Gastrocnemius medialis (tissue), 4 donors: ENCODE results near the gene CSGALNACT2. TPM values are rescaled to one million over a fixed set of nuclear protein-coding genes. Genes with fewer than 3 reads are reported as not detected.

ENCODE experiments used
- ATAC-seq, 2 donors: fragments of 150-250 bp; one replicate each; pipeline ENCODE4 v1.9.1; 2016
- DNase-seq, 2 donors: peaks; one replicate each; pipeline ENCODE4 v3.0.0-alpha.2; 2019
- H3K27ac ChIP-seq, 4 donors: fragments of 200-600 bp; sonication (generic); 1 replicate in 1 of 4; 2 replicates in 3 of 4; pipeline ENCODE4 v1.5.1; 2016 to 2018; ENCODE audit warnings: mild to moderate bottlenecking in 2 of 4, moderate library complexity in 1 of 4
- H3K27me3 ChIP-seq, 3 donors: fragments of 200-600 bp; sonication (generic) in 2 of 3; 1 replicate in 1 of 3; 2 replicates in 2 of 3; pipeline versions ENCODE4 v1.5.1 to v1.6.0; 2016 to 2019; ENCODE audit warnings: mild to moderate bottlenecking in 1 of 3, moderate library complexity in 1 of 3
- H3K36me3 ChIP-seq, 2 donors: fragments of 200-600 bp; sonication (generic) in 1 of 2; one replicate each; pipeline ENCODE4 v1.5.1; 2017 to 2018
- H3K4me1 ChIP-seq, 2 donors: fragments of 200-600 bp; sonication (generic) in 1 of 2; one replicate each; pipeline ENCODE4 v1.5.1; 2016 to 2017; ENCODE audit warnings: mild to moderate bottlenecking in 2 of 2
- H3K4me3 ChIP-seq, 4 donors: fragments of 200-600 bp; sonication (generic) in 3 of 4; 1 replicate in 1 of 4; 2 replicates in 3 of 4; pipeline ENCODE4 v1.5.1; 2016 to 2019; ENCODE audit warnings: mild to moderate bottlenecking in 2 of 4
- H3K9me3 ChIP-seq, 3 donors: fragments of 200-600 bp; sonication (generic) in 2 of 3; 1 replicate in 1 of 3; 2 replicates in 2 of 3; pipeline ENCODE4 v1.5.1; 2016 to 2019
- POLR2A ChIP-seq, 2 donors: fragments of 450-650 bp; IDR thresholded peaks; one replicate each; pipeline ENCODE4 v1.6.1; 2017; ENCODE audit warnings: antibody characterized with exemption in 2 of 2, mild to moderate bottlenecking in 2 of 2, moderate library complexity in 2 of 2
- in situ Hi-C, 4 donors: fragments of 200-750 bp; cut with MboI; loops; one replicate each; pipeline versions ENCODE4 v1.15.0 to v1.8.0; 2017; ENCODE audit warnings: low sequenced_read_pairs in 4 of 4
- intact Hi-C: fragments of 100-400 bp; cut with DNase I; formaldehyde crosslinking; loops from one replicate; pipeline ENCODE4 v1.15.1; 2023; ENCODE audit warnings: low total_unique reads
- total RNA-seq, 4 donors: library from RNA; depleted of rRNA; stranded (reverse); fragments of >200 nt; gene quantifications; one replicate each; pipeline versions ENCODE4 v1.1.0 to v1.2.3, GENCODE V29; 2016
- TF ChIP-seq, protein P1 (sequence below), 5 experiments: fragments of 450-650 bp in 3 of 5; fragments of 200-600 bp in 2 of 5; sonication (generic) in 2 of 5; IDR thresholded peaks in 4 of 5; conservative IDR thresholded peaks in 1 of 5; 1 replicate in 4 of 5; 2 replicates in 1 of 5; pipeline ENCODE4 v1.5.1; 2016 to 2019; ENCODE audit warnings: antibody characterized with exemption in 5 of 5, mild to moderate bottlenecking in 3 of 5, moderate library complexity in 3 of 5

CSGALNACT2 gene
- total RNA-seq, 4 donors from 2014 or later: 12.3 to 17.3 (median 14.1) TPM

DNA sequence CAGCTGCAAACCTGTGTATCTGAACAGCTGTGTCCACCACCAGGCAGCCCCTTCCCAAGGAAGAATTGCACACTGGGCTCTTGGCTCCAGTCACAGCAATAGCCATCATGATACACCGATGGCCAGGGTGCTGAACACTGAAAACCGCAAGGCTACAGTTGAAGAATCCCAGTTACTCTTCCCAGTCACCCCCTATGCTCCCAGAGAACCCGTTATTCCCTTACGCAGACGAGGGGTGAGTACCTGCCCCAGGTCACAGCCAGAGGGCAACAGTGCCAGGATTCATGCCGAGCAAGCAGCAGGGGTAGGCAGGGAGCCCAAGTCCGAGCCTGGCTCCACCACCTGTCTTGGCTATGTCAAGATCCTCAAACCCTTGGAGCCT lies 70.8 kb downstream of the CSGALNACT2 start:
- ATAC-seq (no peak), DNase-seq (peak in 1 of 2 donors; percentile 4)
- in situ Hi-C loops: no loop called here
- H3K9me3 ChIP-seq: no peaks in the 10 kb centered on the region
- no peaks in the 10 kb centered on the region for H3K27me3 ChIP-seq
- no peak overlapping the region for H3K4me3 ChIP-seq
- no peak overlapping the region for H3K27ac ChIP-seq
- TF ChIP-seq POLR2A (IDR thresholded peaks at IDR 0.05): no peak
- TF ChIP-seq, protein P1, sequence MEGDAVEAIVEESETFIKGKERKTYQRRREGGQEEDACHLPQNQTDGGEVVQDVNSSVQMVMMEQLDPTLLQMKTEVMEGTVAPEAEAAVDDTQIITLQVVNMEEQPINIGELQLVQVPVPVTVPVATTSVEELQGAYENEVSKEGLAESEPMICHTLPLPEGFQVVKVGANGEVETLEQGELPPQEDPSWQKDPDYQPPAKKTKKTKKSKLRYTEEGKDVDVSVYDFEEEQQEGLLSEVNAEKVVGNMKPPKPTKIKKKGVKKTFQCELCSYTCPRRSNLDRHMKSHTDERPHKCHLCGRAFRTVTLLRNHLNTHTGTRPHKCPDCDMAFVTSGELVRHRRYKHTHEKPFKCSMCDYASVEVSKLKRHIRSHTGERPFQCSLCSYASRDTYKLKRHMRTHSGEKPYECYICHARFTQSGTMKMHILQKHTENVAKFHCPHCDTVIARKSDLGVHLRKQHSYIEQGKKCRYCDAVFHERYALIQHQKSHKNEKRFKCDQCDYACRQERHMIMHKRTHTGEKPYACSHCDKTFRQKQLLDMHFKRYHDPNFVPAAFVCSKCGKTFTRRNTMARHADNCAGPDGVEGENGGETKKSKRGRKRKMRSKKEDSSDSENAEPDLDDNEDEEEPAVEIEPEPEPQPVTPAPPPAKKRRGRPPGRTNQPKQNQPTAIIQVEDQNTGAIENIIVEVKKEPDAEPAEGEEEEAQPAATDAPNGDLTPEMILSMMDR (IDR thresholded peaks at IDR 0.05 in 4 of 5, conservative IDR thresholded peaks at IDR 0.05 in 1 of 5): no peak
- intact Hi-C loops: no loop called here
- no peaks in the 10 kb centered on the region for H3K36me3 ChIP-seq
- H3K4me1 ChIP-seq: no peaks in the 10 kb centered on the region

DNA sequence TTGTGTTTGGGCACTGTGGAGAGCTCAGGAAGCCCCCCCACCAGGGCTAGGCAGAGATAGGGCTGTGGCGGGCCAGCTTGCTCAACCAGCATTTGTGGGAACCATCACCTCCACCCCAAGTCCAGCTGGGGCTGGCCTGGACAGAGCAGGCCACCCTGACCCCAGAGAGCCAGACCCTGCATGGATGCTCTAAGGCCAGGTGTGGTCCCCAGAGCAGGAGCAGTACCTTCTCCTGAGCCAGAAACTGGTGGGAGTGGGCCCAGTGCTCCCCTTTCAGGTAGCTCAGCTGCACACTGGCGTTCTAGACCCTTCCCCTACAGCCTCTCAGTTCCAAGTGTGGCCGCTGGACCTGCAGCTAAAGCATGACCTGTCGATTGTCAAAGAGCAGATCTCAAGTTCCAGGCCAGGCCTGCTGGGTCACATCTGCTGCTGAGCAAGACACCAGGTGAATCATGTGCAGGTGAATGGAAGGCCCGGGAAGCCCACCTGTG lies 71.5 kb downstream of the CSGALNACT2 start:
- in situ Hi-C loops (no loop called here), intact Hi-C loops (no loop called here)
- DNase-seq (peak in 1 of 2 donors; percentile 2), ATAC-seq (no peak)
- Histone ChIP-seq H3K27ac (no peak overlapping the region), H3K4me3 (no peak overlapping the region), H3K4me1 (no peaks in the 10 kb centered on the region), H3K9me3 (no peaks in the 10 kb centered on the region), H3K36me3 (no peaks in the 10 kb centered on the region), H3K27me3 (no peaks in the 10 kb centered on the region)
- TF ChIP-seq, protein P1 (IDR thresholded peaks at IDR 0.05 in 4 of 5, conservative IDR thresholded peaks at IDR 0.05 in 1 of 5): no peak
- TF ChIP-seq POLR2A (IDR thresholded peaks at IDR 0.05): no peak

DNA sequence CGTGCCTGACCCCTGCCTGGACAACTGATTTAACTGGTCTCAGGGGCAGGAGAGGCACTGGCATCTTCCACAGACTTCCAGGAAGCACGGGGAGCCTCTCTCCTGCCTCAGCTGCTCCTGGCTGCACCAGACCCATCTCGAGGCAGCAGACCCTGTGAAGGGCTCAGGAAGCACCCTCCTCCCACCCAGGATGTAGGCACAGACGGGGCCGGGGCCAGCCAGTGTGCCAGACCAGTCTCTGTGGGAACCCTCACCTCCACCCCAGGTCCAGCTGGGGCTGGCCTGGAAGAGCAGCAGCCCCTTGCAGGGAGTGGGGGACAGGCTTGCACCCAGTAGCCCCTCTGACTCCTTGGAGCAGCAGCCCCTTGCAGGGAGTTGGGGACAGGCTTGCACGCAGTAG lies 72.3 kb downstream of the CSGALNACT2 start:
- no peak overlapping the region for H3K4me3 ChIP-seq
- DNase-seq (no peak), ATAC-seq (no peak)
- H3K36me3 ChIP-seq: no peaks in the 10 kb centered on the region
- no peak overlapping the region for H3K27ac ChIP-seq
- in situ Hi-C loops (no loop called here), intact Hi-C loops (no loop called here)
- no peaks in the 10 kb centered on the region for H3K9me3 ChIP-seq
- no peaks in the 10 kb centered on the region for H3K27me3 ChIP-seq
- TF ChIP-seq POLR2A (IDR thresholded peaks at IDR 0.05): no peak
- TF ChIP-seq, protein P1 (IDR thresholded peaks at IDR 0.05 in 4 of 5, conservative IDR thresholded peaks at IDR 0.05 in 1 of 5): no peak
- no peaks in the 10 kb centered on the region for H3K4me1 ChIP-seq

DNA sequence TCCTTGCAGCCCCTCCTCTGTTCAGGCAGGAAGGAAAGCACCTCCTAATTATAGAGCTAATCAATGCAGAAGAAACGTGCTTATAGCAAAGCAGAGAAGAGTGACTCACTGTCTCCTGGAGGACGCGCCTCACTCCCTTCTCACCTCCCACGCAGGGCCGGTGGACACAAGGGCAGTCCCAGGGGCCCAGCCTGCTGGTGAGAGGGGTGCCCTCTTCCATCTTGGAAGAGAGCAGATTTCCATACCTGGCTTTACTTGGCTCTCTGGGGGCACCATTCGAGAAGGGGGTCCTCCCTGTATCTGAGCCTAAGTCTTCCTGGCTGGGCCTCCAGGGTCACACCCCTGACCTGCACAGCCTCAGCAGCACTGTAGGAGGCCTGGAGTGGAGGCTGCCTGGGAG lies 72.8 kb downstream of the CSGALNACT2 start:
- intact Hi-C loops (no loop called here), in situ Hi-C loops (no loop called here)
- DNase-seq (no peak), ATAC-seq (no peak)
- H3K27me3 ChIP-seq: no peaks in the 10 kb centered on the region
- H3K9me3 ChIP-seq: no peaks in the 10 kb centered on the region
- H3K4me1 ChIP-seq: no peaks in the 10 kb centered on the region
- no peaks in the 10 kb centered on the region for H3K36me3 ChIP-seq
- TF ChIP-seq POLR2A (IDR thresholded peaks at IDR 0.05): no peak
- TF ChIP-seq, protein P1 (IDR thresholded peaks at IDR 0.05 in 4 of 5, conservative IDR thresholded peaks at IDR 0.05 in 1 of 5): no peak
- H3K27ac ChIP-seq: no peak overlapping the region
- H3K4me3 ChIP-seq: no peak overlapping the region

DNA sequence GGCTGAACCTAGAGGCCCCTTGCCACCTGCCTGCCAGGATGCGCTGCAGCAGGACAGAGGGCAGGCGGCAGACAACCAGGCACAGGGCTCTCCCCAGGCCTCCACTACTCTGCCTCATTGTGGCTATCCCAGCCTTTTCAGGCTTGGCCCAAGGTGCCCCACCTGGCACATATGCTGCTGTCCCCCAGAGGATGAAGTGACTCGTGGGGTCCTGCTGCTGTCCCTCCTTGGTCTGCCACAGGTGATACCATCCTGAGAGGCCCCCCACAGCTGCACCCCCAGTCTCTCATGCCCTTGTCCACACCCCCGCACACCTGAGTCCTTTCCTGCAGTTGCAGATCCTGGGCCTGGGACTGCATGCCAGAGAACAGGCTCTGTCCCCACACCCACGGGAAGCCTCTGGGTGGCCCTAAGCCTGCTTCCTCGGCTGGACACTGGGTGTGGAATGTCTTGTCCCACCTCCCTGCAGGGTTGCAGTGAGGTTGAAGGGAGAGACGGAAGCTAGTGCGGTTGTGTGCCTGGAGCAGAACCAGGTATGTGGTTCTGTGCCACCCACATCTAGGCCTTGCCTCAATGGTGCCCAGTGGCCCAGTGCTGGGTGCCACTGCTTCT lies 73.3 kb downstream of the CSGALNACT2 start:
- no peak for DNase-seq
- in situ Hi-C loops: no loop called here

More for the DNA sequence above, 73.3 kb downstream of the CSGALNACT2 start:
- intact Hi-C loops: no loop called here
- H3K4me1 ChIP-seq: no peaks in the 10 kb centered on the region
- H3K27me3 ChIP-seq: no peaks in the 10 kb centered on the region
- H3K9me3 ChIP-seq: no peaks in the 10 kb centered on the region
- H3K36me3 ChIP-seq: no peaks in the 10 kb centered on the region
- no peak overlapping the region for H3K4me3 ChIP-seq
- no peak overlapping the region for H3K27ac ChIP-seq
- no peak for TF ChIP-seq POLR2A (IDR thresholded peaks at IDR 0.05)
- TF ChIP-seq, protein P1 (IDR thresholded peaks at IDR 0.05 in 4 of 5, conservative IDR thresholded peaks at IDR 0.05 in 1 of 5): no peak
- no peak for ATAC-seq
